Mesodermal cell (in vitro differentiated cells): ENCODE data around the gene TDRD9.

ENCODE experiments used
- H3K27ac ChIP-seq: 2 replicates; pipeline ENCODE4 v1.7.0; 2013; ENCODE audit warnings: mild to moderate bottlenecking, low read depth, low read length, moderate library complexity; ENCODE audit not compliant: severe bottlenecking
- H3K36me3 ChIP-seq: 2 replicates; pipeline ENCODE4 v1.7.1; 2013; ENCODE audit warnings: mild to moderate bottlenecking, low read length, moderate library complexity; ENCODE audit not compliant: control insufficient read depth, insufficient read depth
- H3K4me1 ChIP-seq: one replicate; pipeline ENCODE4 v1.7.1; 2013; ENCODE audit warnings: mild to moderate bottlenecking, low read length; ENCODE audit not compliant: insufficient read depth, control insufficient read depth, poor library complexity, severe bottlenecking
- H3K4me3 ChIP-seq: 2 replicates; pipeline ENCODE4 v1.7.0; 2013; ENCODE audit warnings: low read length, control low read depth, mild to moderate bottlenecking; ENCODE audit not compliant: insufficient read depth, poor library complexity, severe bottlenecking; ENCODE audit errors: extremely low read depth
- H3K9me3 ChIP-seq: 2 replicates; pipeline ENCODE4 v1.7.1; 2013; ENCODE audit warnings: mild to moderate bottlenecking, low read length, moderate library complexity; ENCODE audit not compliant: control insufficient read depth
- WGBS, 2 experiments: methylation state at CpG; one replicate each; pipeline ENCODE4 v1.1.5; 2013; ENCODE audit warnings: missing lambda C conversion rate in 2 of 2; ENCODE audit not compliant: insufficient coverage in 2 of 2; 5-methylcytosine and 5-hydroxymethylcytosine counted together

The TDRD9 gene

GRCh38 chr14:104099096-104100041 lies 171.1 kb downstream of the TDRD9 start:
- 91 to 92% methylated on average over 19 to 23 of the region's 26 CpGs for WGBS, 2 experiments
- Histone ChIP-seq H3K9me3 (no peaks in the 10 kb centered on the region), H3K4me3 (no peak overlapping the region), H3K4me1 (no peaks in the 10 kb centered on the region), H3K36me3 (no peaks in the 10 kb centered on the region), H3K27ac (no peak overlapping the region)

DNA sequence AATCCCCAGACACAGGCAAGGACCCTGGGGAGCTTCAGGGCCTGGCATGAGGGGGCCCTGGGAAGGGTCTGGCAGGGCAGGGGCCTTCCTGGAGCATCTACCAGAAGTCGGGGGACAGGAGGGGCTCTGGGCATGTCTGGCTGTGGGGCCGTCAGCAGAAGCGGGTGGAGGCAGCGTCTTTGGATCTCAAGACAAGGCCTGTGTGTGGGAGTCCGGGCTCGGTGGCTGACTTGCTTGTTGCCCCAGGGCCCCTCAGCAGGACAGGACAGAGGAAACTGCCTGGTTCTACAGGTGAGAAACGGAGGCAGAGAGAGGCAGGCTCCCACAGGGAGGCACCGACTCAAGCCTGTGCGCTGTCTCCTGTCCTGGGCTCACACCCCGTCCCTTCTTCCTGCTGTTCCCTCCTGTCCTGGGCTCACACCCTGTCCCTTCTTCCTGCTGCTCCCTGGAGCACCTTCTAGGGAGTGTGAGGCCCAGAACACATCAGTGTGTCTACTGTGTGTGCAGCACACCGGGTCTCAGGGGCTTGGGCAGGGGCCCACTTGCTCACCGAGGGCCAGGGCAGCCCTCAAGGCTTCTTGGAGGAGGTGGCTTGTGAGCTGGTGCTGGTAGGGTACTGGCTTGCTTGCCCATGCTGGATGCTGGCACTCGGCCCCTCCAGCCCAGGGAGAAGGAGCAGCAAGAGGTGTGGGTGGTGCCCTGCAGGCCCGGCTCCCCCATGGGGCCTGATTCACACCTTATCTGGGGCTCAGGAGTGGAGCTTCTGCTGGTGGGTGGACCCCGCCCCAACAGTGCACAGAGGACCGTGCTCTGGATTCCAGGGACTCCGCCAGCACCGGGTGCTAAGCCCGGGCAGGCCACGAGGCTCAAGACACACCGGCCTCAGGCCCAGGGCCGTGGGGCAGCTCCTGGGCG lies 172.2 kb downstream of the TDRD9 start:
- no peak overlapping the region for H3K4me3 ChIP-seq
- whole genome bisulfite sequencing, 2 experiments: 91 to 92% methylated on average over 20 to 23 of the region's 23 CpGs
- H3K4me1 ChIP-seq: no peaks in the 10 kb centered on the region
- no peaks in the 10 kb centered on the region for H3K9me3 ChIP-seq
- no peaks in the 10 kb centered on the region for H3K36me3 ChIP-seq
- H3K27ac ChIP-seq: no peak overlapping the region

DNA sequence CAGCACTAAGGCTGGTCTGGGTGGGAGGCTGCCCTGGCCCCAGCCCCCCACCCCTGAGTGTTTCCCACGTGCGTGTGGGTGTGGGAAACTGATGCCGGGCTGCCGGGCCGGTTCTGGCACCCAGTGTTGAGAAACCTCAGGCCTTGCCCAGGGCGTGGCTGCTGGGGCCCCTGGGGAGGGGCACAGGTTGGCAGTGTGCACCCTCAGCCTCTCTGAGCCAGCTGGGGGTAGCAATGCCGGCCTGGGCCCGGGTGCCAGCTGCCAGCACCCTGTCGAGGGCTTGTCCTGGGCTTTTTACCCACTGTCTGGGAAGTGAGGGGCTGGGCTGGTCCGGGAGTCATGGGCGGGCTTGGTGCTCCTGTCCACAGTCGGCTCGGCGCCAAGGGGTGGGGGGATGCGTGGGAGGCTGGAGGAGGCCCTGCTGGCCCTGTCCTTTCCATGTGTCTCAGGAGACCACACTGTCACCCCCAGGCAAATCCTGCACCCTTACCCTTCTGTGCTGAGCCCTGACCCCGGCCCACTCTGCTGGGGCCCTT lies 172.9 kb downstream of the TDRD9 start:
- 84 to 86% methylated on average over 10 to 14 of the region's 16 CpGs for WGBS, 2 experiments
- Histone ChIP-seq H3K27ac (no peak overlapping the region), H3K9me3 (no peaks in the 10 kb centered on the region), H3K4me1 (no peaks in the 10 kb centered on the region), H3K4me3 (no peak overlapping the region), H3K36me3 (no peaks in the 10 kb centered on the region)

DNA sequence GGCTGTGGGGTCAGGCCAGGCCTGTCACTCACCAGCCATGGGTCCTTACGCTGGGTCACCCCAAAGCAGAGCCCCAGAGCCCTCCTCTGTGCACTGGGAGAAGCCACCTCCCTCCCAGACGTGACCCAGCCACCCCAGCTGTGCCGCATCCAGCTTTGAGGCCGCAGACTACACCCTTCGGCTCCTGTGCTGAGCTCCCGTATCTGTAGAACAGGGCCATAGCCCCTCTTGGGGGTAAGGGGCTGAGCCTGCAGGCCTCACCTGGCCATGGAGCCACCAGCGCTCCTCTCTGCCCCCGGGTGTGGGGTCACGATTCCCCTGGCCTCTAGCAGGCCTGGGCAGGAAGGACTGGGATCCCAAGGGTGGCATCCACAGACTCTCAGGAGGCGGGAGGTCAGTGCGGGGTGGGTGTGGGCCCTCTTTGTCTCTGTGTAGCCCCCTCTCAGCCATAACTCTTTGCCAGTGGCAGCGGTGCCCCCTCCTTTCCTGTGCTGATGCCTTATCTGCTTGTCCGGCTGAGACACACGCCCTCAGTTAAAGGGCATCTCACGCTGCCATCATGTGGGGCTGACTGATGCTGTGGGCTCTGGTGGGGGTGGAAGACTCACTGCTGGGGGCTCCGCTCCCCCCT lies 173.5 kb downstream of the TDRD9 start:
- WGBS, 2 experiments: 92 to 97% methylated on average over 11 to 12 of the region's 16 CpGs
- Histone ChIP-seq H3K27ac (no peak overlapping the region), H3K4me3 (no peak overlapping the region), H3K4me1 (no peaks in the 10 kb centered on the region), H3K9me3 (no peaks in the 10 kb centered on the region), H3K36me3 (no peaks in the 10 kb centered on the region)
